Heart right ventricle (tissue), 16 donors: Measurements from ENCODE around the gene HEBP1. TPM values are rescaled to one million over a fixed set of nuclear protein-coding genes. Genes with fewer than 3 reads are reported as not detected.
A peak's percentile ranks its signal among the peaks of the same experiment; 100 is the strongest.

Source experiments
- ATAC-seq, 8 donors: fragments of 200-7000 bp; cut with Tn5 transposase; one replicate each; pipeline ENCODE4 v1.9.1; 2020; ENCODE audit warnings: mild to moderate bottlenecking in 8 of 8, moderate library complexity in 8 of 8, moderate number of reproducible peaks in 1 of 8
- DNase-seq, 2 donors: peaks; one replicate each; pipeline ENCODE4 v3.0.0-alpha.2; 2020
- H3K27ac ChIP-seq, 10 donors: fragments of 200-600 bp; sonication (generic) in 2 of 10; one replicate each; pipeline versions ENCODE4 v1.5.0 to v1.8.0; 2020 to 2022; ENCODE audit warnings: mild to moderate bottlenecking in 3 of 10
- H3K27me3 ChIP-seq, 7 donors: fragments of 200-600 bp; one replicate each; pipeline ENCODE4 v1.8.0; 2021 to 2022; ENCODE audit warnings: mild to moderate bottlenecking in 2 of 7
- H3K36me3 ChIP-seq, 9 donors: fragments of 200-600 bp; sonication (generic) in 1 of 9; one replicate each; pipeline versions ENCODE4 v1.5.0 to v1.8.0; 2020 to 2022; ENCODE audit warnings: mild to moderate bottlenecking in 2 of 9
- H3K4me1 ChIP-seq, 9 donors: fragments of 200-600 bp; sonication (generic) in 1 of 9; one replicate each; pipeline versions ENCODE4 v1.5.0 to v1.8.0; 2020 to 2022; ENCODE audit warnings: mild to moderate bottlenecking in 4 of 9
- H3K4me3 ChIP-seq, 10 donors: fragments of 200-600 bp; sonication (generic) in 2 of 10; one replicate each; pipeline versions ENCODE4 v1.5.0 to v1.8.0; 2020 to 2022; ENCODE audit warnings: mild to moderate bottlenecking in 7 of 10, moderate library complexity in 2 of 10
- H3K9me3 ChIP-seq, 11 donors: fragments of 200-600 bp in 10 of 11; sonication (generic) in 2 of 11; one replicate each; pipeline versions ENCODE4 v1.5.0 to v1.8.0; 2013 to 2022; ENCODE audit warnings: mild to moderate bottlenecking in 2 of 11, control low read depth in 1 of 11, moderate library complexity in 1 of 11
- WGBS, 2 donors: extraction: QIAGEN DNeasy Blood & Tissue Kit; methylation state at CpG; one replicate each; pipeline ENCODE4 v1.1.7; 2013; ENCODE audit warnings: inconsistent platforms in 1 of 2; 5-methylcytosine and 5-hydroxymethylcytosine counted together
- intact Hi-C, 10 donors: fragments of 100-400 bp; cut with DNase I; formaldehyde crosslinking; loops; one replicate each; pipeline versions ENCODE4 v1.11.1 to v1.14.2; 2022
- polyA plus RNA-seq, 2 donors: library from polyadenylated mRNA; stranded (reverse); fragments of 200-250 nt; gene quantifications; one replicate each; pipeline ENCODE4 v1.2.3, GENCODE V29; 2013
- total RNA-seq, 10 donors: library from RNA; stranded (reverse); fragmentation: NEBNext Ultra II Directional in 3 of 10; extraction: Animal tissue kit (Norgen Biotek cat#: 25700) in 3 of 10; gene quantifications; one replicate each; pipeline versions ENCODE4 v1.2.1 to v1.2.4, GENCODE V29; 2021 to 2023
- TF ChIP-seq, protein P1 (sequence below), 9 donors: fragments of 200-600 bp; sonication (generic) in 2 of 9; IDR thresholded peaks; one replicate each; pipeline versions ENCODE4 v1.5.0 to v1.8.0; 2021 to 2022; ENCODE audit warnings: antibody characterized with exemption in 9 of 9, mild to moderate bottlenecking in 5 of 9, moderate library complexity in 1 of 9
- donor health status: Arrhythmogenic right ventricular cardiomyopathy.
- donor health status: ischemic (EF 13 %, LVEDD 7.1; RV severe dilation, severe dysfunction).
- donor health status: healthy with polysubstance abuse.
- donor health status: DM: no; HTN: yes; CAD: no.
- donor health status: DM: no; HTN: no; CAD: no.
- donor health status: ischemic (EF 25% LVEDD 6.9; RV normal size, moderate dysfunction).
- donor health status: ischemic (EF 25% LVEDD 5.7; RV mildly dilated, moderate dysfunction).
- donor health status: healthy.
- donor health status: DM: yes; HTN: yes; CAD: no.
- donor health status: Ischemic cardiomyopathy.
- donor health status: ischemic (EF 35%, LVEDD 5.7; RV mildly dilated, moderate dysfunction).
- donor health status: nonischemic (EF 11% LVEDD 7.7; RV severe dilation, severe dysfunction).
- donor health status: DM: yes; HTN: yes; CAD: no.
- donor health status: PGD.
- donor health status: ischemic (EF 29% LVEDD 5.4; RV normal size, mild dysfunction).
- donor health status: nonischemic (EF 23%, LVEDD 6.1; RV moderate dilation, normal function).

HEBP1 gene
- total and polyA plus RNA-seq, 12 donors: 23.7 to 72.0 (median 51.4) TPM

GRCh38 chr12:13044906-13045299, 44.8 kb upstream of the HEBP1 start:
- Histone ChIP-seq H3K9me3 (no peaks in the 10 kb centered on the region), H3K4me1 (peaks cover 0 to 21% (median 11%) of the 10 kb centered on the region in 9 donors), H3K4me3 (peak overlapping the region; percentile 89 to 100 (median 94)), H3K27me3 (peaks cover 0 to 7% (median 0%) of the 10 kb centered on the region in 7 donors), H3K36me3 (no peaks in the 10 kb centered on the region), H3K27ac (peak overlapping the region in 4 of 10 donors; percentile 51 to 85 (median 65))
- intact Hi-C loops: loop anchor here in 2 of 10 donors (5.0 to 10.0 kb wide), 2 partner anchors 43 to 50 kb away; partner anchors contain the start of gene HEBP1 (in 1 of the 2)
- WGBS, 2 donors: 6 to 8% methylated on average over 5 of the region's 5 CpGs
- no peak for DNase-seq
- TF ChIP-seq, protein P1, sequence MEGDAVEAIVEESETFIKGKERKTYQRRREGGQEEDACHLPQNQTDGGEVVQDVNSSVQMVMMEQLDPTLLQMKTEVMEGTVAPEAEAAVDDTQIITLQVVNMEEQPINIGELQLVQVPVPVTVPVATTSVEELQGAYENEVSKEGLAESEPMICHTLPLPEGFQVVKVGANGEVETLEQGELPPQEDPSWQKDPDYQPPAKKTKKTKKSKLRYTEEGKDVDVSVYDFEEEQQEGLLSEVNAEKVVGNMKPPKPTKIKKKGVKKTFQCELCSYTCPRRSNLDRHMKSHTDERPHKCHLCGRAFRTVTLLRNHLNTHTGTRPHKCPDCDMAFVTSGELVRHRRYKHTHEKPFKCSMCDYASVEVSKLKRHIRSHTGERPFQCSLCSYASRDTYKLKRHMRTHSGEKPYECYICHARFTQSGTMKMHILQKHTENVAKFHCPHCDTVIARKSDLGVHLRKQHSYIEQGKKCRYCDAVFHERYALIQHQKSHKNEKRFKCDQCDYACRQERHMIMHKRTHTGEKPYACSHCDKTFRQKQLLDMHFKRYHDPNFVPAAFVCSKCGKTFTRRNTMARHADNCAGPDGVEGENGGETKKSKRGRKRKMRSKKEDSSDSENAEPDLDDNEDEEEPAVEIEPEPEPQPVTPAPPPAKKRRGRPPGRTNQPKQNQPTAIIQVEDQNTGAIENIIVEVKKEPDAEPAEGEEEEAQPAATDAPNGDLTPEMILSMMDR (IDR thresholded peaks at IDR 0.05): no peak
- no peak for ATAC-seq

DNA sequence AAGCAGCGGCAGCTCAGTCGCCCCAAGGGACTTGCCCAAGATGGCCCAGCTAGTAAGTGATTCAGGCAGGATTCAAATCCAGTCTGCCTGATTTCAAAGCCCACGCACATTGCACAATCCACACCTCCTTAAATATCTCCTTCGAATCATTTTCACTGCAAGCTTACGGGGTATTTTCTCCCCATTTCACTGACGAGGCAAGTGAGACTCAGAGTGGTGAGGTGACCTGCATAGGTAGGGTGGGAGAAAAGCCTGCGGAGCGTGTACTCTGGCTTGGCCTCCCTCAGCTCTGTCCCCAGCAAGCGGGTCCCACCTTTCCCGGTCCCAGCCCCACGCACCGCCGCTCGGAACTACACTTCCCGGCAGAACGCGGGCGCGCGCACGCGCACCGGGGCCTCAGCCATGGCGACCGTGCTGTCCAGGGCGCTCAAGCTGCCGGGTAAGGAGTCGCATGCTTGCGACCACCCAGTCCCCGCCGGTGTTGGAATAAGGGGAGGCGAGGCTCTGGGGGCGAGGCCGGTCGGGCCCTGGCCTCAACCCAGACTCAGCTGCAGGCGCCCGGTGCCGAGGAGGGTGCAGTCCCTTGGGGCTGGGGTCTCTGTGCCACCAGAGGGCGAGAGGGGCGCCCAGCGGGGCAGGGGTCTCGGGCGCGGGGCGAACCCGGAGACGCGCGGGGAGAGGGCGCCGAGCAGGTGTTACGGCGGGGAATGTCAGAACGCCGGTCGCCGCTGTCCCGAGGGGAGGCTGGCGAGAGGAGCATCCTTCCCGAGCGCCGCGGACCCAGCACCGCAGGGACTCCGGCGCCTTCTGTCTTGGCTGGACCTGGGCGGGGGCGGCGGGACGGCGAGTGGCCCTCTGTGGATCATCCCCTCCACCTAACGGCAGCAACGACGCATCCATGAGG, 44.2 kb upstream of the HEBP1 start, which contains the start of gene FAM234B:
Gene FAM234B (plus strand): TSS at position 380 of the 904 bp plus-strand sequence. CDS start 23 bp downstream, at position 403.
- peak; percentile 78 to 88 for DNase-seq
- H3K4me3 ChIP-seq: peak within 1 kb of the TSS; percentile 89 to 100 (median 94)
- H3K4me1 ChIP-seq: peaks cover 0 to 17% (median 11%) of the 10 kb centered on the region in 9 donors
- TF ChIP-seq, protein P1 (IDR thresholded peaks at IDR 0.05): peak in 6 of 9 donors; percentile 11 to 44 (median 29)
- H3K36me3 ChIP-seq: no peaks in the 10 kb centered on the region
- no peaks in the 10 kb centered on the region for H3K9me3 ChIP-seq
- peaks cover 0 to 7% (median 0%) of the 10 kb centered on the region in 7 donors for H3K27me3 ChIP-seq
- intact Hi-C loops: loop anchor here in 2 of 10 donors (5.0 to 10.0 kb wide), 2 partner anchors 42 to 51 kb away; partner anchors contain the start of gene HEBP1 (in 1 of the 2)
- peak; percentile 95 to 99 (median 98) for ATAC-seq
- WGBS, 2 donors: 2 to 3% methylated on average over 74 of the region's 74 CpGs
- peak within 1 kb of the TSS in 9 of 10 donors; percentile 50 to 85 (median 68) for H3K27ac ChIP-seq

- TF ChIP-seq, protein P1 (IDR thresholded peaks at IDR 0.05): no peak
- no peak for ATAC-seq
These were observed 42.7 kb upstream of the HEBP1 start for GRCh38 chr12:13042666-13043230.

DNA sequence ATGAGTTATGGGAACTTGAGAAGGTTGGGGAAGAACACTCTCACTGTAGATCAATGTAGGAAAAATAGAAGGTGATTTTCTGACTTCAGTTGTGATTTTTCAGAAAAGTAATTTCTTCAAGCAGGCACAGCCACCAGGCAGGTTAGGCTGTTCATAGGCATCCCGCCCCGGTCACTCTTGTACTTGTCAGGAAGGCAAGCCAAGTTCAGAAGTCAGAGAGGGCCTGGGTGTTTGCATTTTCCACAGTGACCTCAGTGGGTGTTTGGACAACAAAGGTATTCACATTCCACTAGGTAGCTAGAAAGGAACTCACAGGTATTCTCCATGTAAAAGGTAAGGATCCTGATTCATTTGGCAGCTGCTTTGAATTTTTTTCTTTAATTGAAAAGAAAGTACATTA, 41.2 kb upstream of the HEBP1 start:
- no peak for ATAC-seq
- Histone ChIP-seq H3K4me1 (peaks cover 0 to 17% (median 11%) of the 10 kb centered on the region in 9 donors), H3K4me3 (no peak overlapping the region), H3K27me3 (peaks cover 0 to 7% (median 0%) of the 10 kb centered on the region in 7 donors), H3K9me3 (no peaks in the 10 kb centered on the region), H3K27ac (no peak overlapping the region), H3K36me3 (no peaks in the 10 kb centered on the region)
- DNase-seq: no peak
- TF ChIP-seq, protein P1 (IDR thresholded peaks at IDR 0.05): no peak
- intact Hi-C loops: loop anchor here in 2 of 10 donors (5.0 to 10.0 kb wide), 2 partner anchors 39 to 54 kb away; partner anchors contain the start of gene HEBP1 (in 1 of the 2)
- WGBS, 2 donors: 96 to 98% methylated on average over 2 of the region's 2 CpGs

More at GRCh38 chr12:13042666-13043230, 42.7 kb upstream of the HEBP1 start:
- Histone ChIP-seq H3K27ac (no peak overlapping the region), H3K4me1 (peaks cover 0 to 17% (median 11%) of the 10 kb centered on the region in 9 donors), H3K27me3 (peaks cover 0 to 7% (median 0%) of the 10 kb centered on the region in 7 donors), H3K4me3 (no peak overlapping the region), H3K36me3 (no peaks in the 10 kb centered on the region), H3K9me3 (no peaks in the 10 kb centered on the region)
- intact Hi-C loops: loop anchor here in 2 of 10 donors (5.0 to 10.0 kb wide), 2 partner anchors 40 to 52 kb away; partner anchors contain the start of gene HEBP1 (in 1 of the 2)
- no peak for DNase-seq
- WGBS, 2 donors: 82% methylated on average over 4 of the region's 4 CpGs
